SK-N-SH treated with all-trans-retinoic acid at 6 μM for 48 hours (cell line): ENCODE results near the gene TEAD4.

Source experiments
- ATAC-seq: fragments of 200-7000 bp; cut with Tn5 transposase; 3 replicates; pipeline ENCODE4 v1.9.1; 2020; ENCODE audit warnings: mild to moderate bottlenecking, moderate library complexity
- ARNTL ChIP-seq: fragments of 450-650 bp; formaldehyde crosslinking; IDR thresholded peaks from 2 replicates; pipeline ENCODE4 v1.5.0; 2020; ENCODE audit warnings: low read depth, mild to moderate bottlenecking, moderate library complexity, borderline replicate concordance
- BACH2 ChIP-seq: fragments of 250-450 bp; sonication (Bioruptor Pico); IDR thresholded peaks from 2 replicates; pipeline ENCODE4 v1.9.0; 2021; ENCODE audit warnings: mild to moderate bottlenecking, borderline replicate concordance
- CSDC2 ChIP-seq: fragments of 250-450 bp; sonication (Bioruptor Pico); IDR thresholded peaks from 2 replicates; pipeline ENCODE4 v1.5.0; 2020; ENCODE audit warnings: mild to moderate bottlenecking, moderate library complexity
- ESRRG ChIP-seq: fragments of 250-450 bp; sonication (Bioruptor Pico); IDR thresholded peaks from 2 replicates; pipeline ENCODE4 v1.6.1; 2021; ENCODE audit warnings: mild to moderate bottlenecking
- GLIS3 ChIP-seq: fragments of 250-450 bp; sonication (Bioruptor Pico); IDR thresholded peaks from 2 replicates; pipeline ENCODE4 v1.5.0; 2020; ENCODE audit warnings: mild to moderate bottlenecking, moderate library complexity
- ISL1 ChIP-seq: fragments of 250-450 bp; sonication (Bioruptor Pico); IDR thresholded peaks from 2 replicates; pipeline ENCODE4 v2.1.2; 2022; ENCODE audit warnings: mild to moderate bottlenecking, moderate library complexity
- OSR1 ChIP-seq: fragments of 250-450 bp; sonication (Bioruptor Pico); IDR thresholded peaks from 2 replicates; pipeline ENCODE4 v1.8.0; 2022; ENCODE audit warnings: moderate library complexity, mild to moderate bottlenecking, inconsistent platforms
- PPARA ChIP-seq: fragments of 250-450 bp; sonication (Bioruptor Pico); IDR thresholded peaks from 2 replicates; pipeline ENCODE4 v1.5.0; 2020; ENCODE audit warnings: mild to moderate bottlenecking, borderline replicate concordance
- SNAI2 ChIP-seq: fragments of 250-450 bp; sonication (Bioruptor Pico); IDR thresholded peaks from 2 replicates; pipeline ENCODE4 v1.5.0; 2020; ENCODE audit warnings: mild to moderate bottlenecking, moderate library complexity
- TCF4 ChIP-seq: fragments of 250-450 bp; sonication (Bioruptor Pico); IDR thresholded peaks from 2 replicates; pipeline ENCODE4 v1.8.0; 2021; ENCODE audit warnings: mild to moderate bottlenecking, moderate library complexity, borderline replicate concordance
- TOX ChIP-seq: fragments of 250-450 bp; sonication (Bioruptor Pico); IDR thresholded peaks from 2 replicates; pipeline ENCODE4 v1.8.0; 2021; ENCODE audit warnings: mild to moderate bottlenecking, moderate library complexity, borderline replicate concordance
- ZC3H10 ChIP-seq: fragments of 250-450 bp; sonication (Bioruptor Pico); IDR thresholded peaks from 2 replicates; pipeline ENCODE4 v1.5.1; 2021; ENCODE audit warnings: mild to moderate bottlenecking, moderate library complexity
- ZFP3 ChIP-seq: fragments of 250-450 bp; sonication (Bioruptor Pico); IDR thresholded peaks from 2 replicates; pipeline ENCODE4 v1.5.0; 2020; ENCODE audit warnings: mild to moderate bottlenecking, moderate library complexity
- ZFP30 ChIP-seq: fragments of 450-650 bp; formaldehyde crosslinking; IDR thresholded peaks from 2 replicates; pipeline ENCODE4 v1.5.0; 2022; ENCODE audit warnings: mild to moderate bottlenecking, moderate library complexity
- ZNF565 ChIP-seq: fragments of 450-650 bp; formaldehyde crosslinking; conservative IDR thresholded peaks from 2 replicates; pipeline ENCODE4 v1.5.0; 2020; ENCODE audit warnings: low read depth, mild to moderate bottlenecking, moderate library complexity
- ZNF70 ChIP-seq: fragments of 450-650 bp; formaldehyde crosslinking; IDR thresholded peaks from 2 replicates; pipeline ENCODE4 v1.5.0; 2020; ENCODE audit warnings: mild to moderate bottlenecking, moderate library complexity
- ZNF8 ChIP-seq: fragments of 450-650 bp; formaldehyde crosslinking; IDR thresholded peaks from 2 replicates; pipeline ENCODE4 v1.5.0; 2020; ENCODE audit warnings: mild to moderate bottlenecking, moderate library complexity
- TF ChIP-seq, protein P1 (sequence below): fragments of 250-450 bp; sonication (Bioruptor Pico); IDR thresholded peaks from 2 replicates; pipeline ENCODE4 v1.8.0; 2020; ENCODE audit warnings: mild to moderate bottlenecking, moderate library complexity, borderline replicate concordance
- TF ChIP-seq, protein P2 (sequence below): fragments of 250-450 bp; sonication (Bioruptor Pico); IDR thresholded peaks from 2 replicates; pipeline ENCODE4 v1.5.0; 2020; ENCODE audit warnings: mild to moderate bottlenecking, moderate library complexity
- TF ChIP-seq, protein P3 (sequence below): fragments of 250-450 bp; sonication (Bioruptor Pico); IDR thresholded peaks from 2 replicates; pipeline ENCODE4 v1.5.1; 2020; ENCODE audit warnings: low read depth, mild to moderate bottlenecking, moderate library complexity
- TF ChIP-seq, protein P4 (sequence below): fragments of 250-450 bp; sonication (Bioruptor Pico); IDR thresholded peaks from 2 replicates; pipeline ENCODE4 v1.5.1; 2021; ENCODE audit warnings: mild to moderate bottlenecking, moderate library complexity

TEAD4 gene

DNA sequence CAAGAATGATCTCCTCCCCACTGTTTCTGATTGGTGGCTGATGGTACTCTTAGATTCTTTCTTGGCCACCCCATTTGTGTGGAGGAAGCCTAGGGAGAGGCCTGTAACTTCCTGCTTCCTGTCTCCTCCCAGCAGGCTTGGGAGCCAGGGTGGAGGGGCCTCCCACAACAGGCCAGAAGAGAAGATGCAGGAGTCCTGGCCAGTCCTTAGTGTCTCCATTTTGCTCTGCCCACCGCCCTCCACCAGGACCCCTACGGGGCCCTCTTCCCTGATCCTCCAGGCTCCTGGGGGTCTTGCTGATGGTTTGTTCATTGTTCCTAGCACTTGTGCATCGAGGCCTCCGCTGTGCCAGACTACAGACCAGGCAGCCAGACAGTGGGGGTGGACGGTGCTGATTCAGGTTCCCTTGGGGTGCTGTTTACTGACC lies 124.7 kb downstream of the TEAD4 start:
- TF ChIP-seq PPARA (no peak), ESRRG (CRISPR knock-in tag) (no peak), SNAI2 (CRISPR knock-in tag) (no peak), CSDC2 (no peak), TOX (no peak), ZNF565 (no peak)
- ATAC-seq, result peak; percentile 46; the same call in 2 of the 3 replicates

DNA sequence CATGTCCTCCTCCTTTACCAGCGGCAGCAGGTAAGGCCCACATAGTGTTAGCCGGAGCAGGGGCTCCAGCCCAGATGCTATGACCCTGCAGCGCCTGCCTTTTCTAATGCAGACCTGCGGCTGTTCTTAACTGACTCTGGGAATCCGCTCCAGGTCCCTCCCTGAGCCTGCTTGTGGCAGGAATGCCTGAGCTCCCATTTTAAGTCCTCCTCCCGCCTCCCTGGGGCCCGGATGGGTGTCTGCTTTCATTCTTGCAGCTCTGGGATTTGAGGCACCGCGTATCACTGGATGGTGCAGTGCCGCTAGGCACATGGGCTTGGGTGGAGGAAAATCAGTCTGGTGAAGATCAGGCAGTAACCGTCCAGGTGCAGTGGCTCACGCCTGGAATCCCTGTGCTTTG lies 125.5 kb downstream of the TEAD4 start:
- no peak for TF ChIP-seq OSR1 (CRISPR knock-in tag)
- TF ChIP-seq ZC3H10 (CRISPR knock-in tag), result no peak
- TF ChIP-seq TOX, result no peak
- TF ChIP-seq ZNF70 (CRISPR knock-in tag), result no peak
- TF ChIP-seq ESRRG (CRISPR knock-in tag), result no peak
- no peak for TF ChIP-seq GLIS3 (CRISPR knock-in tag)
- no peak for TF ChIP-seq ARNTL
- TF ChIP-seq SNAI2 (CRISPR knock-in tag), result no peak
- TF ChIP-seq ISL1, result no peak
- TF ChIP-seq ZNF8 (CRISPR knock-in tag), result no peak
- TF ChIP-seq, protein P1, sequence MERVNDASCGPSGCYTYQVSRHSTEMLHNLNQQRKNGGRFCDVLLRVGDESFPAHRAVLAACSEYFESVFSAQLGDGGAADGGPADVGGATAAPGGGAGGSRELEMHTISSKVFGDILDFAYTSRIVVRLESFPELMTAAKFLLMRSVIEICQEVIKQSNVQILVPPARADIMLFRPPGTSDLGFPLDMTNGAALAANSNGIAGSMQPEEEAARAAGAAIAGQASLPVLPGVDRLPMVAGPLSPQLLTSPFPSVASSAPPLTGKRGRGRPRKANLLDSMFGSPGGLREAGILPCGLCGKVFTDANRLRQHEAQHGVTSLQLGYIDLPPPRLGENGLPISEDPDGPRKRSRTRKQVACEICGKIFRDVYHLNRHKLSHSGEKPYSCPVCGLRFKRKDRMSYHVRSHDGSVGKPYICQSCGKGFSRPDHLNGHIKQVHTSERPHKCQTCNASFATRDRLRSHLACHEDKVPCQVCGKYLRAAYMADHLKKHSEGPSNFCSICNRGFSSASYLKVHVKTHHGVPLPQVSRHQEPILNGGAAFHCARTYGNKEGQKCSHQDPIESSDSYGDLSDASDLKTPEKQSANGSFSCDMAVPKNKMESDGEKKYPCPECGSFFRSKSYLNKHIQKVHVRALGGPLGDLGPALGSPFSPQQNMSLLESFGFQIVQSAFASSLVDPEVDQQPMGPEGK (CRISPR knock-in tag), result no peak
- TF ChIP-seq, protein P2, sequence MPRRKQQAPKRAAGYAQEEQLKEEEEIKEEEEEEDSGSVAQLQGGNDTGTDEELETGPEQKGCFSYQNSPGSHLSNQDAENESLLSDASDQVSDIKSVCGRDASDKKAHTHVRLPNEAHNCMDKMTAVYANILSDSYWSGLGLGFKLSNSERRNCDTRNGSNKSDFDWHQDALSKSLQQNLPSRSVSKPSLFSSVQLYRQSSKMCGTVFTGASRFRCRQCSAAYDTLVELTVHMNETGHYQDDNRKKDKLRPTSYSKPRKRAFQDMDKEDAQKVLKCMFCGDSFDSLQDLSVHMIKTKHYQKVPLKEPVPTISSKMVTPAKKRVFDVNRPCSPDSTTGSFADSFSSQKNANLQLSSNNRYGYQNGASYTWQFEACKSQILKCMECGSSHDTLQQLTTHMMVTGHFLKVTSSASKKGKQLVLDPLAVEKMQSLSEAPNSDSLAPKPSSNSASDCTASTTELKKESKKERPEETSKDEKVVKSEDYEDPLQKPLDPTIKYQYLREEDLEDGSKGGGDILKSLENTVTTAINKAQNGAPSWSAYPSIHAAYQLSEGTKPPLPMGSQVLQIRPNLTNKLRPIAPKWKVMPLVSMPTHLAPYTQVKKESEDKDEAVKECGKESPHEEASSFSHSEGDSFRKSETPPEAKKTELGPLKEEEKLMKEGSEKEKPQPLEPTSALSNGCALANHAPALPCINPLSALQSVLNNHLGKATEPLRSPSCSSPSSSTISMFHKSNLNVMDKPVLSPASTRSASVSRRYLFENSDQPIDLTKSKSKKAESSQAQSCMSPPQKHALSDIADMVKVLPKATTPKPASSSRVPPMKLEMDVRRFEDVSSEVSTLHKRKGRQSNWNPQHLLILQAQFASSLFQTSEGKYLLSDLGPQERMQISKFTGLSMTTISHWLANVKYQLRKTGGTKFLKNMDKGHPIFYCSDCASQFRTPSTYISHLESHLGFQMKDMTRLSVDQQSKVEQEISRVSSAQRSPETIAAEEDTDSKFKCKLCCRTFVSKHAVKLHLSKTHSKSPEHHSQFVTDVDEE (CRISPR knock-in tag), result no peak
- TF ChIP-seq ZFP30 (CRISPR knock-in tag), result no peak
- no peak for TF ChIP-seq PPARA
- TF ChIP-seq, protein P3, sequence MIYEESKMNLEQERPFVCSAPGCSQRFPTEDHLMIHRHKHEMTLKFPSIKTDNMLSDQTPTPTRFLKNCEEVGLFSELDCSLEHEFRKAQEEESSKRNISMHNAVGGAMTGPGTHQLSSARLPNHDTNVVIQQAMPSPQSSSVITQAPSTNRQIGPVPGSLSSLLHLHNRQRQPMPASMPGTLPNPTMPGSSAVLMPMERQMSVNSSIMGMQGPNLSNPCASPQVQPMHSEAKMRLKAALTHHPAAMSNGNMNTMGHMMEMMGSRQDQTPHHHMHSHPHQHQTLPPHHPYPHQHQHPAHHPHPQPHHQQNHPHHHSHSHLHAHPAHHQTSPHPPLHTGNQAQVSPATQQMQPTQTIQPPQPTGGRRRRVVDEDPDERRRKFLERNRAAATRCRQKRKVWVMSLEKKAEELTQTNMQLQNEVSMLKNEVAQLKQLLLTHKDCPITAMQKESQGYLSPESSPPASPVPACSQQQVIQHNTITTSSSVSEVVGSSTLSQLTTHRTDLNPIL (CRISPR knock-in tag), result no peak
- no peak for TF ChIP-seq TCF4 (CRISPR knock-in tag)
- TF ChIP-seq ZNF565, result no peak
- no peak for TF ChIP-seq BACH2 (CRISPR knock-in tag)
- no peak for ATAC-seq

DNA sequence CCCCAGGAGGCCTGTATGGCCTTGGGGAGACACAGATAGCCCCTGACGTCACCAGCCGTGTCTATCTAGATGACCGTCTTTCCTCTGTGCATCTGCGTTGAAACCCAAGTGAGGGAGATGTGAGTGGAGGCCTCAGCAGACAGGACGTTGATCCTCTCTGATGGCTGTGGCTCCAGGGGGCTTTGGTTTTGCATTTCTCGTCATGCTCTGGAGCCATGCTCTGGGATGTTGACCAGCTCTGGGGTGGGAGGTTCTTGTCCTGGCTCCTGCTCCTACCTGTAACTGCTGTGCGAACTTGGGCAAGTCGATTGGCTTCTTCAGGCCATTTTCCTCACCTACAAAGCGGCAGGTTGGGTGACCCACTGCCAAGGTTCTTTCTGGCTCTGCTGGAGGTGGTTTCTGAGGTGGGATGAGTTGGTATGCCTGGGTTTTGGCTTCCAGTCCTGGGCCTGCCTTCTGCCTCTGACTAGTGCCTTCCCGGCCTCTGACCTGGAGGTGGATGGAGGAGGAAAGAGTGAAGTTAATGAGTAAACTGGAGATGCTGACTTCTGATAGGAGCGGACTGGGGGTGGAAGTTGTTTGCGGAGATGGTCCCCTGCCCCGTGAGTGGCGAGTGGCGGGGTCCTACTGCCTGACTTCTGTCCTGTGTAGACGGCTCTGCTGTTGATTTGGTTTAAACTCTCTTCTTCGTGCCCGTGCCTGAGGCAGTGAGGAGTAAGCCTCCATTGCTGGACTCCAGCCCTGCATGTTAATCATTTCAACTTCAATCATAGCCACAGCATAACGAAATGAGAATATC lies 126.3 kb downstream of the TEAD4 start:
- no peak for TF ChIP-seq ZNF8 (CRISPR knock-in tag)
- ATAC-seq, result no peak

DNA sequence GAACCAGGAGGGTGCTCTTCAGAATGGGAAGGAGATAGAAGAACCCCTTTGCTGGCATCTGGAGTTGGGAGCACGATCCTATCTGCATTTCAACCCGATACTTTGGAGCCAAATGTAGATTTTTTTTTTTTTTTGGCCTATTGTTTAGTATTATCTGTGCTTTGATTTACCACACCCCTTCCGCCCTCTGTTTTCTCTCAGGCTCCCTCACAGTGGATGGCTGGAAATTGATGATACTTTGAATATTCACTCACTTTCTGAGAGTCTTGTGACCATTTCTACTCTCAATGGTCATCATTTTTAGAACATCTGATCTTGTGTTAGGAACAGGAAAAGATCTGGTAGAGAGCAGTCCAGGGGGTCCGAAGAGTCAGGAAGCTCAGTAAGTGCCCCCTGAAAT lies 127.0 kb downstream of the TEAD4 start:
- no peak for ATAC-seq
- TF ChIP-seq ZFP30 (CRISPR knock-in tag) (no peak), ESRRG (CRISPR knock-in tag) (no peak), GLIS3 (CRISPR knock-in tag) (no peak), SNAI2 (CRISPR knock-in tag) (no peak), ISL1 (no peak), BACH2 (CRISPR knock-in tag) (no peak), ARNTL (no peak), ZFP3 (CRISPR knock-in tag) (no peak), PPARA (no peak), ZNF8 (CRISPR knock-in tag) (no peak), ZNF565 (no peak)
- TF ChIP-seq, protein P4, sequence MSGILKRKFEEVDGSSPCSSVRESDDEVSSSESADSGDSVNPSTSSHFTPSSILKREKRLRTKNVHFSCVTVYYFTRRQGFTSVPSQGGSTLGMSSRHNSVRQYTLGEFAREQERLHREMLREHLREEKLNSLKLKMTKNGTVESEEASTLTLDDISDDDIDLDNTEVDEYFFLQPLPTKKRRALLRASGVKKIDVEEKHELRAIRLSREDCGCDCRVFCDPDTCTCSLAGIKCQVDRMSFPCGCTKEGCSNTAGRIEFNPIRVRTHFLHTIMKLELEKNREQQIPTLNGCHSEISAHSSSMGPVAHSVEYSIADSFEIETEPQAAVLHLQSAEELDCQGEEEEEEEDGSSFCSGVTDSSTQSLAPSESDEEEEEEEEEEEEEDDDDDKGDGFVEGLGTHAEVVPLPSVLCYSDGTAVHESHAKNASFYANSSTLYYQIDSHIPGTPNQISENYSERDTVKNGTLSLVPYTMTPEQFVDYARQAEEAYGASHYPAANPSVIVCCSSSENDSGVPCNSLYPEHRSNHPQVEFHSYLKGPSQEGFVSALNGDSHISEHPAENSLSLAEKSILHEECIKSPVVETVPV (CRISPR knock-in tag), result no peak
- TF ChIP-seq, protein P3 (CRISPR knock-in tag), result no peak
